Measurements from ENCODE around the gene CHRM1.
"Not testable (repeated sequence)": the region's sequence is repeated elsewhere in the genome, so short reads cannot be mapped to it uniquely, and the experiment has no call there.

Gene CHRM1

GRCh38 chr11:62921201-62921572 is at the start of gene CHRM1:
Gene CHRM1, minus strand, starts transcription at chr11:62921363. Its CDS starts 10,263 bp downstream, at chr11:62911100.
- peak; percentile 63 for DNase-seq

GRCh38 chr11:62965574-62965973 is 44.4 kb upstream of the CHRM1 start:
- no peak for DNase-seq

- no peak for DNase-seq
Measured at GRCh38 chr11:62962391-62962790, 41.2 kb upstream of the CHRM1 start.

GRCh38 chr11:62961017-62961570 is 39.9 kb upstream of the CHRM1 start:
- DNase-seq = no peak

GRCh38 chr11:62959422-62959980 is 38.3 kb upstream of the CHRM1 start:
- no peak for DNase-seq

- DNase-seq = no peak
Measured at GRCh38 chr11:62958547-62959421, 37.6 kb upstream of the CHRM1 start.

GRCh38 chr11:62957147-62957546 is 36.0 kb upstream of the CHRM1 start:
- DNase-seq = no peak

- no peak for DNase-seq
Measured at GRCh38 chr11:62954478-62954877, 33.3 kb upstream of the CHRM1 start.

GRCh38 chr11:62953811-62954210 is 32.6 kb upstream of the CHRM1 start:
- DNase-seq = no peak

GRCh38 chr11:62948765-62949320 is 27.7 kb upstream of the CHRM1 start:
- DNase-seq = no peak

- not testable (repeated sequence) for DNase-seq
Measured at GRCh38 chr11:62945538-62945937, 24.4 kb upstream of the CHRM1 start.

- not testable (repeated sequence) for DNase-seq
Measured at GRCh38 chr11:62937528-62937927, 16.4 kb upstream of the CHRM1 start.

GRCh38 chr11:62934496-62934785 is 13.3 kb upstream of the CHRM1 start:
- DNase-seq = no peak

- no peak for DNase-seq
Measured at GRCh38 chr11:62933750-62934495, 12.8 kb upstream of the CHRM1 start.

GRCh38 chr11:62933285-62933684 is 12.1 kb upstream of the CHRM1 start:
- no peak for DNase-seq

GRCh38 chr11:62931499-62932278 is 10.5 kb upstream of the CHRM1 start:
- DNase-seq = peak; percentile 13

GRCh38 chr11:62930666-62931065 is 9.5 kb upstream of the CHRM1 start:
- DNase-seq = no peak

- peak; percentile 21 for DNase-seq
Measured at GRCh38 chr11:62930157-62930556, 9.0 kb upstream of the CHRM1 start.

GRCh38 chr11:62928011-62928410 is 6.8 kb upstream of the CHRM1 start:
- peak; percentile 44 for DNase-seq

GRCh38 chr11:62926680-62927455 is 5.7 kb upstream of the CHRM1 start:
- no peak for DNase-seq

All from NCI-H1694 treated with DMSO at 0.1 percent for 48 hours (cell line).